Liver (tissue), 9 donors: ENCODE data around the gene BTLA. TPM values are rescaled to one million over a fixed set of nuclear protein-coding genes. Genes with fewer than 3 reads are reported as not detected.
"Not testable (repeated sequence)": the region's sequence is repeated elsewhere in the genome, so short reads cannot be mapped to it uniquely, and the experiment has no call there.

Experiments
- DNase-seq: peaks from one replicate; pipeline ENCODE4 v3.0.0-alpha.2; 2017; ENCODE audit warnings: low spot score
- H3K27ac ChIP-seq, 2 donors: one replicate each; pipeline ENCODE4 v1.7.0; 2013; ENCODE audit warnings: inconsistent platforms in 2 of 2, low read length in 2 of 2, control low read depth in 1 of 2, low read depth in 1 of 2, mild to moderate bottlenecking in 1 of 2
- H3K27me3 ChIP-seq, 4 donors: one replicate each; pipeline versions ENCODE4 v1.6.1 to v1.7.0; 2013; ENCODE audit warnings: low read length in 3 of 4, inconsistent platforms in 1 of 4, mild to moderate bottlenecking in 1 of 4, moderate library complexity in 1 of 4; ENCODE audit not compliant: control insufficient read depth in 4 of 4, insufficient read depth in 4 of 4
- H3K36me3 ChIP-seq, 4 donors: one replicate each; pipeline versions ENCODE4 v1.6.1 to v1.7.0; 2013; ENCODE audit warnings: low read length in 3 of 4, mild to moderate bottlenecking in 3 of 4, low read depth in 1 of 4, moderate library complexity in 1 of 4; ENCODE audit not compliant: control insufficient read depth in 4 of 4, insufficient read depth in 3 of 4
- H3K4me1 ChIP-seq, 4 donors: one replicate each; pipeline versions ENCODE4 v1.6.1 to v1.7.0; 2013; ENCODE audit warnings: low read length in 3 of 4, mild to moderate bottlenecking in 3 of 4, moderate library complexity in 1 of 4; ENCODE audit not compliant: control insufficient read depth in 4 of 4, insufficient read depth in 4 of 4
- H3K4me3 ChIP-seq, 3 donors: one replicate each; pipeline versions ENCODE4 v1.6.1 to v1.7.0; 2013; ENCODE audit warnings: low read length in 3 of 3, control low read depth in 1 of 3, low read depth in 1 of 3, mild to moderate bottlenecking in 1 of 3
- H3K9ac ChIP-seq, 2 donors: one replicate each; pipeline ENCODE4 v1.7.0; 2013; ENCODE audit warnings: low read length in 2 of 2, mild to moderate bottlenecking in 2 of 2, moderate library complexity in 2 of 2, control low read depth in 1 of 2, low read depth in 1 of 2
- H3K9me3 ChIP-seq, 4 donors: one replicate each; pipeline versions ENCODE4 v1.6.1 to v1.7.0; 2013; ENCODE audit warnings: low read length in 3 of 4; ENCODE audit not compliant: control insufficient read depth in 4 of 4
- ATF3 ChIP-seq: IDR thresholded peaks from 2 replicates; pipeline ENCODE4 v1.6.1; 2016; ENCODE audit warnings: antibody characterized with exemption
- CTCF ChIP-seq: fragments of 150-350 bp; IDR thresholded peaks from 2 replicates; pipeline ENCODE4 v1.5.1; 2017; ENCODE audit warnings: improper control_type of control experiment, low read depth, low read length; ENCODE audit not compliant: missing input control
- EGR1 ChIP-seq, 2 donors: IDR thresholded peaks; 2 replicates each; pipeline ENCODE4 v1.6.1; 2016 to 2018; ENCODE audit warnings: antibody characterized with exemption in 2 of 2, low read depth in 2 of 2
- FOXA1 ChIP-seq: IDR thresholded peaks from 2 replicates; pipeline ENCODE4 v1.6.1; 2016; ENCODE audit warnings: antibody characterized with exemption
- FOXA2 ChIP-seq: IDR thresholded peaks from 2 replicates; pipeline ENCODE4 v1.6.1; 2016; ENCODE audit warnings: antibody characterized with exemption
- GABPA ChIP-seq, 2 donors: IDR thresholded peaks in 1 of 2; conservative IDR thresholded peaks in 1 of 2; 2 replicates each; pipeline ENCODE4 v1.6.1; 2016; ENCODE audit warnings: antibody characterized with exemption in 2 of 2, mild to moderate bottlenecking in 1 of 2, moderate library complexity in 1 of 2
- HNF4A ChIP-seq, 2 donors: conservative IDR thresholded peaks; 2 replicates each; pipeline ENCODE4 v1.6.1; 2016; ENCODE audit warnings: antibody characterized with exemption in 2 of 2, mild to moderate bottlenecking in 2 of 2
- HNF4G ChIP-seq: IDR thresholded peaks from 2 replicates; pipeline ENCODE4 v1.6.1; 2016; ENCODE audit warnings: antibody characterized with exemption
- JUND ChIP-seq, 2 donors: IDR thresholded peaks; 2 replicates each; pipeline ENCODE4 v1.6.1; 2016; ENCODE audit warnings: antibody characterized with exemption in 2 of 2
- NR2F2 ChIP-seq: IDR thresholded peaks from 2 replicates; pipeline ENCODE4 v1.6.1; 2016; ENCODE audit warnings: antibody characterized with exemption
- RAD21 ChIP-seq, 2 donors: IDR thresholded peaks; 2 replicates each; pipeline ENCODE4 v1.6.1; 2016; ENCODE audit warnings: antibody characterized with exemption in 2 of 2, mild to moderate bottlenecking in 2 of 2
- RXRA ChIP-seq, 2 donors: IDR thresholded peaks; 2 replicates each; pipeline ENCODE4 v1.6.1; 2017 to 2018; ENCODE audit warnings: antibody characterized with exemption in 2 of 2, mild to moderate bottlenecking in 1 of 2
- SP1 ChIP-seq: IDR thresholded peaks from 2 replicates; pipeline ENCODE4 v1.6.1; 2018; ENCODE audit warnings: antibody characterized with exemption, mild to moderate bottlenecking
- TAF1 ChIP-seq: conservative IDR thresholded peaks from 2 replicates; pipeline ENCODE4 v1.6.1; 2016; ENCODE audit warnings: antibody characterized with exemption, mild to moderate bottlenecking
- YY1 ChIP-seq: IDR thresholded peaks from 2 replicates; pipeline ENCODE4 v1.6.1; 2016; ENCODE audit warnings: antibody characterized with exemption, mild to moderate bottlenecking
- WGBS: extraction: QIAGEN DNeasy Blood & Tissue Kit; methylation state at CpG from one replicate; pipeline ENCODE4 v1.1.7; 2013; 5-methylcytosine and 5-hydroxymethylcytosine counted together
- polyA plus RNA-seq, 2 donors: library from polyadenylated mRNA; stranded (reverse) in 1 of 2; unstranded in 1 of 2; fragments of 200-250 nt in 1 of 2; fragments of >200 nt in 1 of 2; fragmentation: Nextera tagmentation in 1 of 2; extraction: Ambion mirVana in 1 of 2; gene quantifications; one replicate each; pipeline versions ENCODE4 v1.2.1 to v1.2.3, GENCODE V29; 2013 to 2015
- total RNA-seq, 2 donors: library from RNA; depleted of rRNA; stranded (reverse); fragments of >200 nt; gene quantifications; one replicate each; pipeline ENCODE4 v1.2.3, GENCODE V29; 2014
- TF ChIP-seq, protein P1 (sequence below): IDR thresholded peaks from 2 replicates; pipeline ENCODE4 v1.6.1; 2016; ENCODE audit warnings: antibody characterized with exemption, mild to moderate bottlenecking
- TF ChIP-seq, protein P2 (sequence below): IDR thresholded peaks from 2 replicates; pipeline ENCODE4 v1.6.1; 2016; ENCODE audit warnings: antibody characterized with exemption
- TF ChIP-seq, protein P3 (sequence below): IDR thresholded peaks from 2 replicates; pipeline ENCODE4 v1.6.1; 2016; ENCODE audit warnings: antibody characterized with exemption
- donor health status: healthy.
- donor health status: healthy.
- donor health status: healthy.
- donor health status: healthy.
- donor health status: healthy.

BTLA gene
- total and polyA plus RNA-seq, 4 donors, result 0.08 to 0.43 (median 0.27) TPM

DNA sequence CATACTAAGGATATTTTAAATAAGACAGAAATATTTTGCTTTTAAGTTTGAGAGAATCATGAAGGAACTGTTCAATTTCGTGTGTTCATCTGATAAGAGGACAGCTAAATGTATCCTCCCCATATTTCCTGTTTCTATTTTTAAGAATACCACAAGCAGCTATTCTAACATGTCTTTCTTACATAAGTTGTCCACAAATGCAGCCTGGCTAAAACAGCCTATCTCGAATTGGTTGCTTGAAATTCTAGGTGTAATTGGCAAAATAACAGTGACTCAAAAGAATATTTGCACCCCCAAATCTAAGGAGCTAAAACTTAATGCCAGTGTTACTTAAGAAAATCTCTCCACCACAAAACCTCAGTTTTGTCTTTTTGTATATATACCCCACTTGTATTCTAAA, 35.0 kb downstream of the BTLA start:
- Histone ChIP-seq H3K4me1 (no peaks in the 10 kb centered on the region), H3K27me3 (no peaks in the 10 kb centered on the region), H3K36me3 (no peaks in the 10 kb centered on the region), H3K27ac (no peak overlapping the region), H3K9me3 (no peaks in the 10 kb centered on the region), H3K4me3 (no peak overlapping the region), H3K9ac (no peak overlapping the region)
- no peak for DNase-seq
- WGBS, result 46% methylated on average over 2 of the region's 2 CpGs
- TF ChIP-seq YY1 (no peak), EGR1 (IDR thresholded peaks at IDR 0.05; ENCODE audit: low read depth in 2 of 2) (no peak), FOXA2 (no peak), GABPA (IDR thresholded peaks at IDR 0.05 in 1 of 2, conservative IDR thresholded peaks at IDR 0.05 in 1 of 2) (no peak), HNF4A (conservative IDR thresholded peaks at IDR 0.05) (no peak)

DNA sequence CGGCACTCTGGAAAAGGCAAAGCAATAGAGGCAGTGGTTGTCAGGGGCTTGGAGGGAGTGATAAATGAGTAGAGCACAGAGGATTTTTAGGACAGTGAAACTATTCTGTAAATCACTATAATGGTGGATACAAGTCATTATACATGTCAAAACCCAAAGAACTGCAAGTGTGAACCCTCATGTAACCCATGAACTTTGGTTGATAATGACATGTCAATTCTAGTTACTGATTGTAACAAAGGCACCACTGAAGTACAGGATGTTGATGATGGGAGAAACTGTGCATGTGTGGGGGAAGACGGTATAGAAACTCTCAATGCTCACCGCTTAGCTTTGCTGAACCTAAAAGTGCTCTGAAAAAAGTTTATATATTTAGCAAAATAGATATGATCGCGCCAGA, 36.0 kb downstream of the BTLA start:
- Histone ChIP-seq H3K9ac (no peak overlapping the region), H3K4me1 (no peaks in the 10 kb centered on the region), H3K36me3 (no peaks in the 10 kb centered on the region), H3K9me3 (no peaks in the 10 kb centered on the region), H3K27me3 (no peaks in the 10 kb centered on the region), H3K4me3 (no peak overlapping the region), H3K27ac (no peak overlapping the region)
- no peak for DNase-seq
- TF ChIP-seq EGR1 (IDR thresholded peaks at IDR 0.05; ENCODE audit: low read depth in 2 of 2), result no peak
- TF ChIP-seq, protein P1, sequence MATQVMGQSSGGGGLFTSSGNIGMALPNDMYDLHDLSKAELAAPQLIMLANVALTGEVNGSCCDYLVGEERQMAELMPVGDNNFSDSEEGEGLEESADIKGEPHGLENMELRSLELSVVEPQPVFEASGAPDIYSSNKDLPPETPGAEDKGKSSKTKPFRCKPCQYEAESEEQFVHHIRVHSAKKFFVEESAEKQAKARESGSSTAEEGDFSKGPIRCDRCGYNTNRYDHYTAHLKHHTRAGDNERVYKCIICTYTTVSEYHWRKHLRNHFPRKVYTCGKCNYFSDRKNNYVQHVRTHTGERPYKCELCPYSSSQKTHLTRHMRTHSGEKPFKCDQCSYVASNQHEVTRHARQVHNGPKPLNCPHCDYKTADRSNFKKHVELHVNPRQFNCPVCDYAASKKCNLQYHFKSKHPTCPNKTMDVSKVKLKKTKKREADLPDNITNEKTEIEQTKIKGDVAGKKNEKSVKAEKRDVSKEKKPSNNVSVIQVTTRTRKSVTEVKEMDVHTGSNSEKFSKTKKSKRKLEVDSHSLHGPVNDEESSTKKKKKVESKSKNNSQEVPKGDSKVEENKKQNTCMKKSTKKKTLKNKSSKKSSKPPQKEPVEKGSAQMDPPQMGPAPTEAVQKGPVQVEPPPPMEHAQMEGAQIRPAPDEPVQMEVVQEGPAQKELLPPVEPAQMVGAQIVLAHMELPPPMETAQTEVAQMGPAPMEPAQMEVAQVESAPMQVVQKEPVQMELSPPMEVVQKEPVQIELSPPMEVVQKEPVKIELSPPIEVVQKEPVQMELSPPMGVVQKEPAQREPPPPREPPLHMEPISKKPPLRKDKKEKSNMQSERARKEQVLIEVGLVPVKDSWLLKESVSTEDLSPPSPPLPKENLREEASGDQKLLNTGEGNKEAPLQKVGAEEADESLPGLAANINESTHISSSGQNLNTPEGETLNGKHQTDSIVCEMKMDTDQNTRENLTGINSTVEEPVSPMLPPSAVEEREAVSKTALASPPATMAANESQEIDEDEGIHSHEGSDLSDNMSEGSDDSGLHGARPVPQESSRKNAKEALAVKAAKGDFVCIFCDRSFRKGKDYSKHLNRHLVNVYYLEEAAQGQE, result no peak
- TF ChIP-seq GABPA (IDR thresholded peaks at IDR 0.05 in 1 of 2, conservative IDR thresholded peaks at IDR 0.05 in 1 of 2), result no peak
- no peak for TF ChIP-seq TAF1
- no peak for TF ChIP-seq ATF3
- TF ChIP-seq JUND (IDR thresholded peaks at IDR 0.05), result no peak
- no peak for TF ChIP-seq NR2F2
- TF ChIP-seq RXRA (IDR thresholded peaks at IDR 0.05), result no peak
- TF ChIP-seq, protein P2, sequence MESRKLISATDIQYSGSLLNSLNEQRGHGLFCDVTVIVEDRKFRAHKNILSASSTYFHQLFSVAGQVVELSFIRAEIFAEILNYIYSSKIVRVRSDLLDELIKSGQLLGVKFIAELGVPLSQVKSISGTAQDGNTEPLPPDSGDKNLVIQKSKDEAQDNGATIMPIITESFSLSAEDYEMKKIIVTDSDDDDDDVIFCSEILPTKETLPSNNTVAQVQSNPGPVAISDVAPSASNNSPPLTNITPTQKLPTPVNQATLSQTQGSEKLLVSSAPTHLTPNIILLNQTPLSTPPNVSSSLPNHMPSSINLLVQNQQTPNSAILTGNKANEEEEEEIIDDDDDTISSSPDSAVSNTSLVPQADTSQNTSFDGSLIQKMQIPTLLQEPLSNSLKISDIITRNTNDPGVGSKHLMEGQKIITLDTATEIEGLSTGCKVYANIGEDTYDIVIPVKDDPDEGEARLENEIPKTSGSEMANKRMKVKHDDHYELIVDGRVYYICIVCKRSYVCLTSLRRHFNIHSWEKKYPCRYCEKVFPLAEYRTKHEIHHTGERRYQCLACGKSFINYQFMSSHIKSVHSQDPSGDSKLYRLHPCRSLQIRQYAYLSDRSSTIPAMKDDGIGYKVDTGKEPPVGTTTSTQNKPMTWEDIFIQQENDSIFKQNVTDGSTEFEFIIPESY, result no peak
- no peak for TF ChIP-seq YY1
- TF ChIP-seq FOXA1, result no peak
- no peak for TF ChIP-seq RAD21 (IDR thresholded peaks at IDR 0.05)
- TF ChIP-seq SP1, result no peak
- no peak for TF ChIP-seq HNF4G
- no peak for TF ChIP-seq CTCF
- TF ChIP-seq FOXA2, result no peak
- no peak for TF ChIP-seq HNF4A (conservative IDR thresholded peaks at IDR 0.05)
- TF ChIP-seq, protein P3, sequence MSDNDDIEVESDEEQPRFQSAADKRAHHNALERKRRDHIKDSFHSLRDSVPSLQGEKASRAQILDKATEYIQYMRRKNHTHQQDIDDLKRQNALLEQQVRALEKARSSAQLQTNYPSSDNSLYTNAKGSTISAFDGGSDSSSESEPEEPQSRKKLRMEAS, result no peak
- WGBS, result 84% methylated on average over 5 of the region's 5 CpGs

GRCh38 chr3:112461787-112462186, 37.5 kb downstream of the BTLA start:
- not testable (repeated sequence) for H3K4me1 ChIP-seq, H3K9me3 ChIP-seq, H3K27ac ChIP-seq, H3K27me3 ChIP-seq, H3K36me3 ChIP-seq, DNase-seq, H3K4me3 ChIP-seq, H3K9ac ChIP-seq
- WGBS, result 96% methylated on average over 2 of the region's 2 CpGs
